ENCODE results near the gene NOL9. TPM values are rescaled to one million over a fixed set of nuclear protein-coding genes. Genes with fewer than 3 reads are reported as not detected.

The NOL9 gene
- total and polyA plus RNA-seq, 10 of the 15 experiments (the other 5 are each of a cell fraction or from before 2014, with no cell fraction given), result 3.9 to 35.9 (median 23.0) TPM

GRCh38 chr1:6489383-6489765 lies 64.9 kb downstream of the NOL9 start (continued):
- TF ChIP-seq MLLT1 (IDR thresholded peaks at IDR 0.05) (no peak), ZNF592 (IDR thresholded peaks at IDR 0.05) (no peak), DPF2 (IDR thresholded peaks at IDR 0.05) (no peak), TAF1 (IDR thresholded peaks at IDR 0.05; ENCODE audit: borderline replicate concordance, low read depth, low read length) (no peak)

DNA sequence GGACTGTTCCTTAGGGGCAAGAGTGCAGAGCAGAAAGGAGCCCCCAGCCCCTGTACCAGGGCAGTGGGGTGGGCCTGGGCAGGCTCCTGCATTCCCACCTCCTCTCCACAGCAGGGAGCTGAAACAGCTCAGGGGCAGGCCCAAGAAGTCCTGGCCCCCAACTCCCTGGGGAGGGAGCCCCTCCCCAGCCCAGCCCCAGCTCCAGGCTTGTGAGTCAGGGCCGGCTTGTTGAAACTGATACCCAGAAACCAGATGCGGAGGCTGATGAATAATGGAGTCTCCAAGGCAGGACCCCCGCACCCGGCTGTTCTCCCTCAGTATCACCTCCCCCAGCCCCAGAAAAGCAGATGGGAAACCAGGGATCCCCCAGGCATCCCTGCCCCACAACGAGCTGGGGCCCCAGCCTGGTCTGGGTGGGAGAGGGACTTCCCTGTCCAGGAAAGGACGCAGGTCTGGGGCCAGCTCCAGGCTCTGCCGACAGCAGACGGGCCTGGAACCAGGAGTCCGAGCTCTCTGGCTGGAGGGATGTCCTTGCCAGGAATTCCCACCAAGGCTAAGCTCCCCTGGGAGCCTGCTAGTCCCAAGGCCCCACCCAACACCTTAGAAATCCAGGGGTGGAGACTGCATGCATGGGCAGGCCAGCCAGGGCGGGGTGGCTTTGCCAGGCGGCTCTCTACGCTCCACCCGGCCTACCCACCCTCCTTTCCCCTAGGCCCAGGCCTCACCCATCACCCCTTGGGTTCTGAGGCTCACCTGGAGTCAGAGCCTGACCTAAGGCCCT lies 65.5 kb downstream of the NOL9 start:
- Histone ChIP-seq H3K4me3 (no peak overlapping the region), H2AFZ (ENCODE audit: control insufficient read depth, low read depth, low read length) (no peak overlapping the region), H4K20me1 (ENCODE audit: control insufficient read depth, insufficient read depth) (peaks cover 2% of the 10 kb centered on the region; the same call in 1 of the 2 replicates), H3K9me3 (replicated peaks; ENCODE audit: control insufficient read depth, insufficient read depth, low read length) (no peaks in the 10 kb centered on the region), H3K27ac (ENCODE audit: control insufficient read depth, insufficient read depth) (no peak overlapping the region), H3K79me2 (ENCODE audit: control insufficient read depth, insufficient read depth, low read length) (no peaks in the 10 kb centered on the region), H3K4me2 (ENCODE audit: control insufficient read depth, insufficient read depth) (no peak overlapping the region), H3K4me1 (ENCODE audit: control insufficient read depth, insufficient read depth, low read length) (no peaks in the 10 kb centered on the region), H3K9ac (ENCODE audit: control insufficient read depth, insufficient read depth, low read length) (no peak overlapping the region), H3K36me3 (ENCODE audit: control insufficient read depth in 2 of 2, insufficient read depth in 2 of 2, low read length in 1 of 2) (no peaks in the 10 kb centered on the region), H3K27me3 (replicated peaks in 1 of 2; ENCODE audit: control insufficient read depth in 2 of 2, insufficient read depth in 2 of 2, low read length in 1 of 2) (peaks cover 2 to 3% of the 10 kb centered on the region in 2 experiments; a peak in 3 of 4 replicates)
- SMC1A ChIA-PET (ENCODE audit: uncharacterized antibody, unreplicated experiment), result interaction anchor here (0.6 kb wide), 1 partner anchor 156 kb away, joined by 3 read pairs; no protein-coding TSS in a partner anchor
- POLR2A ChIA-PET, result interaction anchor here (0.6 kb wide), 1 partner anchor 9 kb away, joined by 5 read pairs; no protein-coding TSS in a partner anchor
- DNase-seq (ENCODE audit: low read depth, low spot score) (no peak), FAIRE-seq (no peak), ATAC-seq (no peak)
- RAD21 ChIA-PET (ENCODE audit: unreplicated experiment), result interaction anchor here (1.4 kb wide), 1 partner anchor 95 kb away, joined by 3 read pairs; no protein-coding TSS in a partner anchor
- CTCF ChIA-PET, result interaction anchor here (0.6 to 4.9 kb wide), 12 partner anchors 9 to 157 kb away, joined by 3 to 25 read pairs (median 5); partner anchors contain the start of gene ZBTB48
- in situ Hi-C loops (cut with MboI) (loop anchor here (25.0 kb wide), 1 partner anchor 724 kb away; no protein-coding TSS in a partner anchor), intact Hi-C loops (cut with micrococcal nuclease; ENCODE audit: unreplicated experiment) (no loop called here)
- no TSS peak for BruUV-seq (replicated peaks)
- TF ChIP-seq, protein P1, sequence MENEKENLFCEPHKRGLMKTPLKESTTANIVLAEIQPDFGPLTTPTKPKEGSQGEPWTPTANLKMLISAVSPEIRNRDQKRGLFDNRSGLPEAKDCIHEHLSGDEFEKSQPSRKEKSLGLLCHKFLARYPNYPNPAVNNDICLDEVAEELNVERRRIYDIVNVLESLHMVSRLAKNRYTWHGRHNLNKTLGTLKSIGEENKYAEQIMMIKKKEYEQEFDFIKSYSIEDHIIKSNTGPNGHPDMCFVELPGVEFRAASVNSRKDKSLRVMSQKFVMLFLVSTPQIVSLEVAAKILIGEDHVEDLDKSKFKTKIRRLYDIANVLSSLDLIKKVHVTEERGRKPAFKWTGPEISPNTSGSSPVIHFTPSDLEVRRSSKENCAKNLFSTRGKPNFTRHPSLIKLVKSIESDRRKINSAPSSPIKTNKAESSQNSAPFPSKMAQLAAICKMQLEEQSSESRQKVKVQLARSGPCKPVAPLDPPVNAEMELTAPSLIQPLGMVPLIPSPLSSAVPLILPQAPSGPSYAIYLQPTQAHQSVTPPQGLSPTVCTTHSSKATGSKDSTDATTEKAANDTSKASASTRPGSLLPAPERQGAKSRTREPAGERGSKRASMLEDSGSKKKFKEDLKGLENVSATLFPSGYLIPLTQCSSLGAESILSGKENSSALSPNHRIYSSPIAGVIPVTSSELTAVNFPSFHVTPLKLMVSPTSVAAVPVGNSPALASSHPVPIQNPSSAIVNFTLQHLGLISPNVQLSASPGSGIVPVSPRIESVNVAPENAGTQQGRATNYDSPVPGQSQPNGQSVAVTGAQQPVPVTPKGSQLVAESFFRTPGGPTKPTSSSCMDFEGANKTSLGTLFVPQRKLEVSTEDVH (IDR thresholded peaks at IDR 0.05; ENCODE audit: low read depth, partially characterized antibody), result no peak
- TF ChIP-seq PML (IDR thresholded peaks at IDR 0.05; ENCODE audit: low read length) (no peak), MYB (IDR thresholded peaks at IDR 0.05; ENCODE audit: borderline replicate concordance, low read depth, low read length) (no peak), EP300 (IDR thresholded peaks at IDR 0.05; ENCODE audit: borderline replicate concordance in 1 of 2, control insufficient read depth in 1 of 2, low read depth in 2 of 2, low read length in 2 of 2) (no peak)
- WGBS (ENCODE audit: insufficient coverage, insufficient replicate concordance, low lambda C conversion rate, missing lambda C conversion rate), result 22% methylated on average over 12 of the region's 13 CpGs
